C4-2B (cell line): ENCODE results near the gene FOXF1.

ENCODE experiments used
- CTCF ChIP-seq: fragments of 450-650 bp; conservative IDR thresholded peaks from 2 replicates; pipeline ENCODE4 v1.5.1; 2017; ENCODE audit warnings: mild to moderate bottlenecking
- ZFX ChIP-seq: fragments of 450-650 bp; IDR thresholded peaks from 2 replicates; pipeline ENCODE4 v1.6.1; 2017

- TF ChIP-seq CTCF, result no peak
- no peak for TF ChIP-seq ZFX
Observed at GRCh38 chr16:86532526-86532815, 22.1 kb downstream of the FOXF1 start.
